K562 treated with DMSO at 1 percent for 12 hours (cell line): ENCODE results near the gene SNRPN. TPM values are rescaled to one million over a fixed set of nuclear protein-coding genes. Genes with fewer than 3 reads are reported as not detected.

Experiments
- total RNA-seq: library from RNA; unstranded; fragments of 300-600 nt; gene quantifications from 2 replicates; pipeline ENCODE4 v1.2.3, GENCODE V29; 2022; ENCODE audit not compliant: insufficient read depth

SNRPN gene
- total RNA-seq = 1.5 and 2.0 TPM in 2 replicates

GRCh38 chr15:24954783-24955530, at the start of gene SNRPN, which contains the start of gene SNURF:
TSS of gene SNRPN (plus strand) at chr15:24954987. CDS start at chr15:24974454, 19,467 bp downstream.
TSS of gene SNURF (plus strand) at chr15:24954987. CDS start at chr15:24955049, 62 bp downstream.

Other genes with a start within 250 kb of the SNRPN start
- gene SNURF, start within 50 bp of the SNRPN start, total RNA-seq = not detected in 2 replicates